ENCODE measurements around the gene MRPL41.
"Not testable (repeated sequence)": the region's sequence is repeated elsewhere in the genome, so short reads cannot be mapped to it uniquely, and the experiment has no call there.

Gene MRPL41

DNA sequence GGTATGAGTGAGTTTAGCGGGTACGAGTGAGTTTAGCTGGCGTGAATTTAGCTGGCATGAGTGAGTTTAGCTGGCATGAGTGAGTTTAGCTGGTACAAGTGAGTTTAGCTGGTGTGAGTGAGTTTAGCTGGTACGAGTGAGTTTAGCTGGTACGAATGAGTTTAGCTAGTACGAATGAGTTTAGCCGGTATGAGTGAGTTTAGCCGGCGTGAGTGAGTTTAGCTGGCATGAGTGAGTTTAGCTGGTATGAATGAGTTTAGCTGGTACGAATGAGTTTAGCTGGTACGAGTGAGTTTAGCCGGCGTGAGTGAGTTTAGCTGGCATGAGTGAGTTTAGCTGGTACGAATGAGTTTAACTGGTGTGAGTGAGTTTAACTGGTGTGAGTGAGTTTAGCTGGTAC is 42.5 kb upstream of the MRPL41 start:
- H3K4me3 ChIP-seq (ENCODE audit: low read depth, low read length), result no peak overlapping the region
- DNase-seq (ENCODE audit: low read depth, low spot score), result no peak
- in situ Hi-C loops (cut with HindIII; ENCODE audit: low sequenced_read_pairs), result no loop called here
- TF ChIP-seq, protein P1, sequence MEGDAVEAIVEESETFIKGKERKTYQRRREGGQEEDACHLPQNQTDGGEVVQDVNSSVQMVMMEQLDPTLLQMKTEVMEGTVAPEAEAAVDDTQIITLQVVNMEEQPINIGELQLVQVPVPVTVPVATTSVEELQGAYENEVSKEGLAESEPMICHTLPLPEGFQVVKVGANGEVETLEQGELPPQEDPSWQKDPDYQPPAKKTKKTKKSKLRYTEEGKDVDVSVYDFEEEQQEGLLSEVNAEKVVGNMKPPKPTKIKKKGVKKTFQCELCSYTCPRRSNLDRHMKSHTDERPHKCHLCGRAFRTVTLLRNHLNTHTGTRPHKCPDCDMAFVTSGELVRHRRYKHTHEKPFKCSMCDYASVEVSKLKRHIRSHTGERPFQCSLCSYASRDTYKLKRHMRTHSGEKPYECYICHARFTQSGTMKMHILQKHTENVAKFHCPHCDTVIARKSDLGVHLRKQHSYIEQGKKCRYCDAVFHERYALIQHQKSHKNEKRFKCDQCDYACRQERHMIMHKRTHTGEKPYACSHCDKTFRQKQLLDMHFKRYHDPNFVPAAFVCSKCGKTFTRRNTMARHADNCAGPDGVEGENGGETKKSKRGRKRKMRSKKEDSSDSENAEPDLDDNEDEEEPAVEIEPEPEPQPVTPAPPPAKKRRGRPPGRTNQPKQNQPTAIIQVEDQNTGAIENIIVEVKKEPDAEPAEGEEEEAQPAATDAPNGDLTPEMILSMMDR (IDR thresholded peaks at IDR 0.05; ENCODE audit: low read depth, low read length), result no peak

DNA sequence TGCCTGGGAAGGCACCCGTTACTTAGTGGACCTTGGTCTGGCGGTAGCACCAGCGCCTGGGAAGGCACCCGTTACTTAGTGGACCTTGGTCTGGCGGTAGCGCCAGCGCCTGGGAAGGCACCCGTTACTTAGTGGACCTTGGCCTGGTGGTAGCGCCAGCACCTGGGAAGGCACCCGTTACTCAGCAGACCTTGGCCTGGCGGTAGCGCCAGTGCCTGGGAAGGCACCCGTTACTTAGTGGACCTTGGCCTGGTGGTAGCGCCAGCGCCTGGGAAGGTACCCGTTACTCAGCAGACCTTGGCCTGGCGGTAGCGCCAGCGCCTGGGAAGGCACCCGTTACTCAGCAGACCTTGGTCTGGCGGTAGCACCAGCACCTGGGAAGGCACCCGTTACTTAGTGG is 40.6 kb upstream of the MRPL41 start:
- H3K4me3 ChIP-seq (ENCODE audit: low read depth, low read length); in situ Hi-C loops (cut with HindIII; ENCODE audit: low sequenced_read_pairs); DNase-seq (ENCODE audit: low read depth, low spot score): not testable (repeated sequence)

DNA sequence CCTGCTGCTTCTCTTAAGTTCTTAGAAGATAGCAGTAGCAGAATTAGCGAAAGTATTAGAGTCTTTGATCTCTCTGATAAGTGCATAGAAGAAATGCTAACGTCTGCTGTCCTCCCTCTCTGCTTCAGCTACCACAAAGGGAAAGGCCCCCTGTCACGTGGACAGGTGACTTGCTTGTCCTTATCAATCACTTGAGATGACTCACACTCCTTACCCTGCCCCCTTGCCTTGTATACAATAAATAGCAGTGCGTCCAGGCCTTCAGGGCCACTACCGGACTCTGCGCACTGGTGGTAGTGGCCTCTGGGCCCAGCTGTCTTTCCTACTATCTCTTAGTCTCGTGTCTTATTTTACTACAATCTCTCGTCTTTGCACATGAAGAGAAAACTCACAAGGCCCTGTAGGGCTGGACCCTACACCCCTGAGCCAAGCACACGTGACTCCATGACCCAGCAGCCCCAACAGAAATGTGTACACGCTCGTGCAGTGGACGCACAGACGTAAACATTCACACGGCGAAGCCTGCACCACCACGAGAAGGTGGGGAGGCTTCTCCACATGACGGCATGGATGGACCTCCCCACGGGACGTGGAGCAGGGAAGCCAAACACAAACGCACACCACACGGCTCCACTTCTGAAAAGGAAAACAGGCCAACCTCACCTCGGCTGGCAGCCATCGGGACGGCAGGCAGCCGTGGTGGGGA is 39.8 kb upstream of the MRPL41 start:
- TF ChIP-seq, protein P1 (IDR thresholded peaks at IDR 0.05; ENCODE audit: low read depth, low read length), result no peak
- no peak overlapping the region for H3K4me3 ChIP-seq (ENCODE audit: low read depth, low read length)
- in situ Hi-C loops (cut with HindIII; ENCODE audit: low sequenced_read_pairs), result no loop called here
- no peak for DNase-seq (ENCODE audit: low read depth, low spot score)

DNA sequence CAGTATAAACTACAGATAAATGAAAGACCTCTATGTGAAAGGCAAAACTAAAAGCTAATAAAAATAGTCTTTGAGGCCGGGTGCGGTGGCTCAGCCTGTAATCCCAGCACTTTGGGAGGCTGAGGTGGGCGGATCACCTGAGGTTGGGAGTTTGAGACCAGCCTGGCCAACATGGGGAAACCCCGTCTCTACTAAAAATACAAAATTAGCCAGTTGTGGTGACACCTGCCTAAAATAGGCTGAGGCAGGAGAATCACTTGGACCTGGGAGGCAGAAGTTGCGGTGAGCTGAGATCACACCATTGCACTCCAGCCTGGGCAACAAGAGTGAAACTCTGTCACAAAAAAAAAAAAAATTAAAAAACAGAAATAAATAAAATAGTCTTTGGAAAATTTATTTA is 38.5 kb upstream of the MRPL41 start:
- in situ Hi-C loops (cut with HindIII; ENCODE audit: low sequenced_read_pairs); DNase-seq (ENCODE audit: low read depth, low spot score); H3K4me3 ChIP-seq (ENCODE audit: low read depth, low read length): not testable (repeated sequence)

DNA sequence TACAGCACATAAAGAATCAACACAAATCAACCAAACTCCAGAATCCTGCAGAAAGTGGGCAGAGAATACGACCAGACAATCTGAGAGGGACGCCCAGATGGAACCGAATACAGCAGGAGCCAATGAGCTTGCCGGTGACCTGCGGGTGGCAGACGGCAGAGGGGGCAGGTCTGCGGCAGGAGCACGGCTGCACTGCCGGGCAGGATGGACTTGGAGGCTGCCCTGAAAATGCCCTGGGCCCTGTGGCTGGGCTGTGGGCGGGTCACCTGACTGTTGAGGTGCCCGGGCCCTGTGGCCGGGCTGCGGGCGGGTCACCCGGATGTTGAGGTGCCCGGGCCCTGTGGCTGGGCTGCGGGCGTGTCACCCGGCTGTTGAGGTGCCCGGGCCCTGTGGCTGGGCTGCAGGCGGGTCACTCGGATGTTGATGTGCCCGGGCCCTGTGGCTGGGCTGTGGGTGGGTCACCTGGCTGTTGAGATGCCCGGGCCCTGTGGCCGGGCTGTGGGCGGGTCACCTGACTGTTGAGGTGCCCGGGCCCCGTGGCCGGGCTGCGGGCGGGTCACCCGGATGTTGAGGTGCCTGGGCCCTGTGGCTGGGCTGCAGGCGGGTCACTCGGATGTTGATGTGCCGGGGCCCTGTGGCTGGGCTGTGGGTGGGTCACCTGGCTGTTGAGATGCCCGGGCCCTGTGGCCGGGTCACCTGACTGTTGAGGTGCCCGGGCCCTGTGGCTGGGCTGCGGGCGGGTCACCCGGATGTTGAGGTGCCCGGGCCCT is 37.7 kb upstream of the MRPL41 start:
- in situ Hi-C loops (cut with HindIII; ENCODE audit: low sequenced_read_pairs); DNase-seq (ENCODE audit: low read depth, low spot score); H3K4me3 ChIP-seq (ENCODE audit: low read depth, low read length): not testable (repeated sequence)

DNA sequence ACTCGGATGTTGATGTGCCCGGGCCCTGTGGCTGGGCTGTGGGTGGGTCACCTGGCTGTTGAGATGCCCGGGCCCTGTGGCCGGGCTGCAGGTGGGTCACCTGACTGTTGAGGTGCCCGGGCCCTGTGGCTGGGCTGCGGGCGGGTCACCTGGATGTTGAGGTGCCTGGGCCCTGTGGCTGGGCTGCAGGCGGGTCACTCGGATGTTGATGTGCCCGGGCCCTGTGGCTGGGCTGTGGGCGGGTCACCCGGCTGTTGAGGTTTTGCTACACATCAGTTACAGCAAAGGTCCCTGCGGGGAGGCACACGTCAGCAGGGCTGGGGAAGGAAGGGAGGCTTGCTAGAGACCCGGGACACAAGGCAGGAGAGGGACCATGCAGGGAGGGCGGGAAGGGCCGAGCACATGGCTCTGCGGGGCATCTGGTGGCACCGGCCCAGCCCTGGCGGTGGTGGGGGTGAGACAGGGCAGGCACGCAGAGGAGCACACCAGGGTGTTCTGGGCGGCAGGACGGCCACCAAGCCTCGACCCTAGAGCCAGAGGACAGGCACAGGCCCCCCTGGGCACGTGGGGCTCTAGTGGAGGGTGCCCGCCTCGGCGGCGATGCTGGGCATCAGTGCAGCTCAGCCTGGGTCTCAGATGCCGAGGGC is 36.9 kb upstream of the MRPL41 start:
- no peak overlapping the region for H3K4me3 ChIP-seq (ENCODE audit: low read depth, low read length)
- no peak for DNase-seq (ENCODE audit: low read depth, low spot score)
- in situ Hi-C loops (cut with HindIII; ENCODE audit: low sequenced_read_pairs), result no loop called here
- TF ChIP-seq, protein P1 (IDR thresholded peaks at IDR 0.05; ENCODE audit: low read depth, low read length), result no peak

DNA sequence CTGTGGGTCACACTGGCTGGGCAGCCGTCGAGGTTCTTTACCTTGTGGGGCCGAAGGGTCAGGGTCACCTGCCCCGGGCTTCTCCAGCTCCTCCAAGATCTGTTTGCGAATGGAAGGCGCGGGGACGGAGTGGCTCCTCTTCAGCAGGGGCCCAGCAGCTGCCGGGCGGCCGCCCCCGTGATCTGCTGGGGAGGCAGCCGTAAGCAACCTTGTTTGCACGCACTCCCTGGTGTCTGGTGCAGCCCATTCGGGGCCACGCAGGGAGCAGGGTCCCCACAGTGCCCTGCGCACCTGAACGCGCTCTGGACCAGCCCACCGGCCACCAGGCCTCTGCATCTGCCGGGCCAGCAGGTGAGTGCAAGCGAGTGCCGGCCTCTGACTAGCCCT is 36.3 kb upstream of the MRPL41 start:
- in situ Hi-C loops (cut with HindIII; ENCODE audit: low sequenced_read_pairs), result no loop called here
- no peak for DNase-seq (ENCODE audit: low read depth, low spot score)
- no peak overlapping the region for H3K4me3 ChIP-seq (ENCODE audit: low read depth, low read length)
- TF ChIP-seq, protein P1 (IDR thresholded peaks at IDR 0.05; ENCODE audit: low read depth, low read length), result no peak
